Stimulated activated CD4-positive, alpha-beta T cell treated with anti-CD3 and anti-CD28 coated beads, Interleukin-2, amount 100 ng/mL, for 48 hours (primary cell): ENCODE measurements around the gene ARID5B.

ENCODE experiments used
- DNase-seq, 2 donors: peaks; one replicate each; pipeline ENCODE4 v3.0.0-alpha.2; 2020

Gene ARID5B

GRCh38 chr10:61904733-61905725 is 3.5 kb downstream of the ARID5B start:
- peak in 1 of 2 donors; percentile 30 for DNase-seq

GRCh38 chr10:61905837-61906561 is 4.5 kb downstream of the ARID5B start:
- no peak for DNase-seq

- DNase-seq, result no peak
Measured at GRCh38 chr10:61906562-61906901, 5.0 kb downstream of the ARID5B start.

- no peak for DNase-seq
Measured at GRCh38 chr10:61907011-61907410, 5.5 kb downstream of the ARID5B start.

GRCh38 chr10:61907587-61907986 is 6.1 kb downstream of the ARID5B start:
- DNase-seq, result no peak

- DNase-seq, result no peak
Measured at GRCh38 chr10:61910226-61910805, 8.8 kb downstream of the ARID5B start.

- no peak for DNase-seq
Measured at GRCh38 chr10:61910894-61911293, 9.4 kb downstream of the ARID5B start.

- no peak for DNase-seq
Measured at GRCh38 chr10:61911425-61911824, 9.9 kb downstream of the ARID5B start.

GRCh38 chr10:61912981-61913380 is 11.5 kb downstream of the ARID5B start:
- no peak for DNase-seq

GRCh38 chr10:61918140-61918539 is 16.6 kb downstream of the ARID5B start:
- no peak for DNase-seq

GRCh38 chr10:61918989-61919388 is 17.5 kb downstream of the ARID5B start:
- no peak for DNase-seq

- DNase-seq, result no peak
Measured at GRCh38 chr10:61919646-61920215, 18.2 kb downstream of the ARID5B start.

GRCh38 chr10:61921143-61921542 is 19.6 kb downstream of the ARID5B start:
- DNase-seq, result no peak

GRCh38 chr10:61923210-61923949 is 21.9 kb downstream of the ARID5B start:
- no peak for DNase-seq

- DNase-seq, result no peak
Measured at GRCh38 chr10:61923950-61924274, 22.4 kb downstream of the ARID5B start.

- DNase-seq, result no peak
Measured at GRCh38 chr10:61929555-61929954, 28.1 kb downstream of the ARID5B start.

- DNase-seq, result no peak
Measured at GRCh38 chr10:61931620-61932332, 30.3 kb downstream of the ARID5B start.

- DNase-seq, result no peak
Measured at GRCh38 chr10:61933859-61934555, 32.5 kb downstream of the ARID5B start.

- DNase-seq, result no peak
Measured at GRCh38 chr10:61935077-61935476, 33.6 kb downstream of the ARID5B start.

GRCh38 chr10:61936770-61937169 is 35.3 kb downstream of the ARID5B start:
- DNase-seq, result no peak

GRCh38 chr10:61937631-61938351 is 36.3 kb downstream of the ARID5B start:
- DNase-seq, result no peak
